GM21390 (cell line): ENCODE measurements around the gene ALDOB.

Experiments used
- ATAC-seq: cut with Tn5 transposase; IDR thresholded peaks from one replicate; pipeline ENCODE4 v1.9.1; 2021; ENCODE audit not compliant: unreplicated experiment

ALDOB gene

GRCh38 chr9:101427957-101428655, 7.5 kb downstream of the ALDOB start:
- ATAC-seq = peak; percentile 69

- ATAC-seq = no peak
Observed at GRCh38 chr9:101427358-101427757, 8.2 kb downstream of the ALDOB start.

DNA sequence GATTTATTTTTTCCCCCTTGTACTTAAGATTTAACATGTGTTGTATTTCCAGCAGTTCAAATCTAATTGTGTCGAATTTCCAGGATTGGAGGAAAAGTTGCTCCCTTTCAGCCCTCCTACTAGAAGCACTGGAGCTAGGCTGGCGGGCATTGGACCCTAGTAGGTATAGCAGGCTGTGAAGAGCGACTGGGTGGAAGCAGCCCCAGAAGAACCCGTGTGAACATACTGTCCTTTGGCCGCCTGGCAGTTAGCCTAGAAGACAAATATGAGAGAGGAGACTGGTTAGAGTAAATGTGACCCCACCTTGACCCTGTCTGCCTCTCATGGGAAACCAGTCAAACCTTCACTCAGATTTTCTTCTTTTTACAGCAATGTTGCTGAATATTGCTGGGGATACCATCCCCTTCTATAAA, 13.9 kb downstream of the ALDOB start:
- ATAC-seq = no peak

GRCh38 chr9:101419863-101420262, 15.7 kb downstream of the ALDOB start:
- ATAC-seq = no peak

- no peak for ATAC-seq
Observed at GRCh38 chr9:101418518-101419430, 16.8 kb downstream of the ALDOB start.

GRCh38 chr9:101417977-101418376, 17.6 kb downstream of the ALDOB start:
- no peak for ATAC-seq

- no peak for ATAC-seq
Observed at GRCh38 chr9:101417389-101417788, 18.2 kb downstream of the ALDOB start.

DNA sequence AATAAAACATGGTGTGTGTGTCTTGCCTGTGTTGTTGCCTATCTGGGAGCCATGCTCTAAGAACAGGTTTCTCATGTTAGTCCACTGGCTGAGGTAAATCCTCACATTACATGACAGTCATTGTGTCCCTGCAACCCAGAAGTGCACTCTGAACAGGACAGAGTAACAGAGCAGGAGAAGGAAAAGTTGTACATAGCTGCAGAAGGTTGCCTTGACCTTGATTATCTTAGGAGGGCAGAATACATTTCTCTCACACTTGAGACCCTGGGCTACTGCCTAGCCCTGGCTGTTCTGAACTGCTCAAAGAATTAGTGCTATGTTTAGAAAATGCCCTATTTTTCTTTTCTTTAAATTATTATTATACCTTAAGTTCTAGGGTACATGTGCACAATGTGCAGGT, 20.0 kb downstream of the ALDOB start:
- no peak for ATAC-seq

DNA sequence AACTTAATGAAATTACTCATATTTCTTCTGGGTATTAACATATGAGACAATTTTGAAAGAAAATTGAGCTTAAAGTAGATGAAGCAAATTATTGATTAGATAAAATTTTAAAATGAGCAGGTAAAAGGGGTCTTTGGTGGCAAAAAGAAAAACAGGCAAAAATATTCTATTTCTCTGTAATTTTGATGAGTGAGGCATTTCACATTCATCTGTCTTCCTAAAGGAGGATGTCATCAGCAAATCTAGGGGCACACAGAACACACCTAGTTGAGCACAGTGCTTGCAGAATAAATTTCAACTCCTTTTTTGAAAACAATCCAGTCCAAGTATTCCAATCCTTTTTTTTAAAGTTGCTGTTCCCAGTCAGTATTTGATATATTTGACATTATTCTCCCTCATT, 20.7 kb downstream of the ALDOB start:
- no peak for ATAC-seq

DNA sequence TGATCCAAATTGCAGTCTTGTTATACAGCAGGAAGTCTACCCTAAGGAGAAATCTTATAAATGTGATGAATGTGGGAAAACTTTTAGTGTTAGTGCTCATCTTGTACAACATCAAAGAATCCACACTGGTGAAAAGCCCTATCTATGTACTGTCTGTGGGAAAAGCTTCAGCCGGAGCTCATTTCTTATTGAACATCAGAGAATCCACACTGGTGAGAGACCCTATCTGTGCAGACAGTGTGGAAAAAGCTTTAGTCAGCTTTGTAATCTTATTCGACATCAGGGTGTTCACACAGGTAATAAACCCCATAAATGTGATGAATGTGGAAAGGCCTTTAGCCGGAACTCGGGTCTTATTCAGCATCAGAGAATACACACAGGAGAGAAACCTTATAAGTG, 26.5 kb downstream of the ALDOB start:
- ATAC-seq = no peak

- no peak for ATAC-seq
Observed at GRCh38 chr9:101408374-101409078, 27.0 kb downstream of the ALDOB start.

GRCh38 chr9:101403516-101404285, 31.9 kb downstream of the ALDOB start:
- ATAC-seq = no peak

GRCh38 chr9:101400120-101400519, 35.5 kb downstream of the ALDOB start:
- no peak for ATAC-seq

- ATAC-seq = no peak
Observed at GRCh38 chr9:101399643-101399970, 36.0 kb downstream of the ALDOB start.

GRCh38 chr9:101398930-101399642, 36.5 kb downstream of the ALDOB start:
- peak; percentile 1 for ATAC-seq

- ATAC-seq = peak; percentile 98
Observed at GRCh38 chr9:101398068-101398929, 37.3 kb downstream of the ALDOB start, which contains the start of the genes MRPL50 and ZNF189. MRPL50 (minus strand) TSS chr9:101398618; CDS start chr9:101398592, 26 bp downstream. ZNF189 (plus strand) TSS chr9:101398851; CDS start chr9:101399157, 306 bp downstream.

GRCh38 chr9:101397746-101398067, 37.9 kb downstream of the ALDOB start:
- ATAC-seq = no peak

DNA sequence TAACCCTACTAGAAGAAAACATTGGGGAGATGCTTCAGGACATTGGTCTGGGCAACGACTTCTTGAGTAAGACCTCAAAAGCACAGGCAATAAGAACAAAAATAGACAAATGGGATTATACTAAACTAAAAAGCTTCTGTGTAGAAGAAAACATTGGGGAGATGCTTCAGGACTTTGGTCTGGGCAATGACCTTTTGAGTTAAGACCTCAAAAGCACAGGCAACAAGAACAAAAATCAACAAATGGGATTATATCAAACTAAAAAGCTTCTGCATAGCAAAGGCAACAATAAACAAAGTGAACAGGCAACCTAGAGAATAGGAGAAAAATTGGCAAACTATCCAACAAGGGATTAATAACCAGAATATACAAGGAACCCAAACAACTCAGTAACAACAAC, 40.9 kb downstream of the ALDOB start:
- ATAC-seq = no peak

GRCh38 chr9:101393135-101393534, 42.4 kb downstream of the ALDOB start:
- ATAC-seq = no peak
